ENCODE results near the gene LYPLAL1.
"Not testable (repeated sequence)": the region's sequence is repeated elsewhere in the genome, so short reads cannot be mapped to it uniquely, and the experiment has no call there.

LYPLAL1 gene

GRCh38 chr1:219190605-219191004, 16.9 kb downstream of the LYPLAL1 start:
- no peak for TF ChIP-seq CTCF (IDR thresholded peaks at IDR 0.05; ENCODE audit: control insufficient read depth, insufficient read depth, low read depth, low read length, missing control alignments)
- DNase-seq (ENCODE audit: low read depth), result no peak

GRCh38 chr1:219195833-219196232, 22.2 kb downstream of the LYPLAL1 start:
- not testable (repeated sequence) for H3K4me3 ChIP-seq (ENCODE audit: control insufficient read depth, low read depth, low read length); DNase-seq (ENCODE audit: low read depth)

More at GRCh38 chr1:219190605-219191004, 16.9 kb downstream of the LYPLAL1 start:
- no peak overlapping the region for H3K4me3 ChIP-seq (ENCODE audit: control insufficient read depth, low read depth, low read length)

GRCh38 chr1:219201656-219202055, 28.0 kb downstream of the LYPLAL1 start:
- TF ChIP-seq CTCF (IDR thresholded peaks at IDR 0.05; ENCODE audit: control insufficient read depth, insufficient read depth, low read depth, low read length, missing control alignments), result no peak
- no peak for DNase-seq (ENCODE audit: low read depth)
- H3K4me3 ChIP-seq (ENCODE audit: control insufficient read depth, low read depth, low read length), result no peak overlapping the region

GRCh38 chr1:219202567-219202966, 28.9 kb downstream of the LYPLAL1 start:
- TF ChIP-seq CTCF (IDR thresholded peaks at IDR 0.05; ENCODE audit: control insufficient read depth, insufficient read depth, low read depth, low read length, missing control alignments), result no peak
- no peak for DNase-seq (ENCODE audit: low read depth)
- H3K4me3 ChIP-seq (ENCODE audit: control insufficient read depth, low read depth, low read length), result no peak overlapping the region

- no peak for DNase-seq (ENCODE audit: low read depth)
- no peak for TF ChIP-seq CTCF (IDR thresholded peaks at IDR 0.05; ENCODE audit: control insufficient read depth, insufficient read depth, low read depth, low read length, missing control alignments)
Measured at GRCh38 chr1:219206350-219206749, 32.7 kb downstream of the LYPLAL1 start.

GRCh38 chr1:219209578-219209977, 35.9 kb downstream of the LYPLAL1 start:
- no peak for DNase-seq (ENCODE audit: low read depth)
- no peak overlapping the region for H3K4me3 ChIP-seq (ENCODE audit: control insufficient read depth, low read depth, low read length)
- TF ChIP-seq CTCF (IDR thresholded peaks at IDR 0.05; ENCODE audit: control insufficient read depth, insufficient read depth, low read depth, low read length, missing control alignments), result no peak

More at GRCh38 chr1:219206350-219206749, 32.7 kb downstream of the LYPLAL1 start:
- H3K4me3 ChIP-seq (ENCODE audit: control insufficient read depth, low read depth, low read length), result no peak overlapping the region

- DNase-seq (ENCODE audit: low read depth), result no peak
- H3K4me3 ChIP-seq (ENCODE audit: control insufficient read depth, low read depth, low read length), result no peak overlapping the region
- no peak for TF ChIP-seq CTCF (IDR thresholded peaks at IDR 0.05; ENCODE audit: control insufficient read depth, insufficient read depth, low read depth, low read length, missing control alignments)
Measured at GRCh38 chr1:219210067-219210466, 36.4 kb downstream of the LYPLAL1 start.
